Measurements from ENCODE around the gene HOTAIR. TPM values are rescaled to one million over a fixed set of nuclear protein-coding genes. Genes with fewer than 3 reads are reported as not detected.

The HOTAIR gene
- polyA plus RNA-seq, 1 experiment: not detected

DNA sequence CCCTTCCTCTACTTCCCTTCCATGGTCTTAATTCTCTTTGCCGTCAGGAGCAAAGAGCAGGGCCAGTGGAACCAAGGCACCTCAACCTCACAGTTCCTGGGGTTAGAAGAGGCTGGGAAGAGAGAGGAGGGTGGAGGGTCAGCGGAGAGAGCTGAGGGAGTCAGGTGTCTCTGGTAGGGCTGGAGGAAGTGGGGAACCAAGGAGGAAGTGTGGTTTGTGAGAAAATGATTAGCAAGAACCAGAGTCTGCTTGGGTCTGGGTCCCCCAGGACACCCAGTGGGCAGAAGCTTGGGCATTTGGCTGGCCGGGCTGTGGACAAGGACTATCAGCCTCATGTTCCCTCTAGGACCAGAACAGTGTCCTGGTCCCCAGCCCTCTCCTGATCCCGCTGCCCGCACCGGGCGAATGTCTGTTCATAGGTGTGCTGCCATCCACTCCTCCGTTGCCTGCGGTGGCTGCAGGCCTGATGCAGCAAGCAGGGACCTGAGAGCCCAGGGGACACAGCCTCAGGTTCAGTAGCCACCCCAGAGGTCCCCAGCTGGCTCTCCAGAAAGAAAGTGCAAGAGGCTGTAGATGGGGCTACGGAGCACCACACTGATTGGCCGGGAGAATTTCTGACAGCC lies 17.7 kb downstream of the HOTAIR start:
- Histone ChIP-seq H3K4me3 (ENCODE audit: low read depth, low read length) (no peak overlapping the region), H3K9me3 (ENCODE audit: control insufficient read depth, insufficient read depth, low read length) (peaks cover 9% of the 10 kb centered on the region; the same call in 1 of the 2 replicates), H3K27ac (ENCODE audit: low read depth, low read length) (no peak overlapping the region), H3K27me3 (ENCODE audit: control insufficient read depth, insufficient read depth, low read length) (peaks cover 95% of the 10 kb centered on the region)
- ChIA-PET CTCF (no interaction called here), POLR2A (no interaction called here)
- no peak for TF ChIP-seq CTCF (IDR thresholded peaks at IDR 0.05; ENCODE audit: low read depth, low read length)
- no peak for DNase-seq (ENCODE audit: low read depth, low spot score)

- Histone ChIP-seq H3K4me3 (ENCODE audit: low read depth, low read length) (no peak overlapping the region), H3K27me3 (ENCODE audit: control insufficient read depth, insufficient read depth, low read length) (peaks cover 95% of the 10 kb centered on the region), H3K9me3 (ENCODE audit: control insufficient read depth, insufficient read depth, low read length) (peaks cover 13% of the 10 kb centered on the region; the same call in 1 of the 2 replicates), H3K27ac (ENCODE audit: low read depth, low read length) (no peak overlapping the region)
- DNase-seq (ENCODE audit: low read depth, low spot score): no peak
- ChIA-PET CTCF (no interaction called here), POLR2A (no interaction called here)
- no peak for TF ChIP-seq CTCF (IDR thresholded peaks at IDR 0.05; ENCODE audit: low read depth, low read length)
Measured at GRCh38 chr12:53956251-53956887, 18.4 kb downstream of the HOTAIR start.

DNA sequence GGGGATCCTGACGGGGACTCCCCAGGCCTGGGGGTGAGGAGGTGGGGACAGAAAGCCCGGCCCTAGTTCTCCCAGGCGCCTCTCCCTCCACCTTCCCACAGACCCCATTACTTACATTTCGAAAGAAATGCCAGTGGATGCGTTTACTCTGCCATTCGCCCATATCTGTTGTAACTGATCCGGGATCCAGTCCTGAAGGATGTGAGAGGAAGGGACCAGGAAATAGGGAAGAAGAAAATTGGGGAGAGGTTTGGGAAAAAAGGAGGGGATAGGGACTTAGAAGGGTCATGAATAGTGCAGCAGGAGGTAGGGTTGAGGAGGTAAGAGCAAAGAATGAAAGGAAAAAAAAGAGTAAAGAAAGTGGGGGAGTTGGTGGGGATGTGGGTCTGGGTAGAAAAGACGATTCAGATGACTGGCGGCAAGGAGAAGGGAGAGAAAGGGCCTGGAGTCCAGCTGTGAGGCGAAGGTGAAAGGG lies 18.9 kb downstream of the HOTAIR start:
- ChIA-PET CTCF (no interaction called here), POLR2A (no interaction called here)
- no peak for DNase-seq (ENCODE audit: low read depth, low spot score)
- Histone ChIP-seq H3K9me3 (ENCODE audit: control insufficient read depth, insufficient read depth, low read length) (peaks cover 13% of the 10 kb centered on the region; the same call in 1 of the 2 replicates), H3K27ac (ENCODE audit: low read depth, low read length) (no peak overlapping the region), H3K4me3 (ENCODE audit: low read depth, low read length) (no peak overlapping the region), H3K27me3 (ENCODE audit: control insufficient read depth, insufficient read depth, low read length) (peaks cover 95% of the 10 kb centered on the region)
- no peak for TF ChIP-seq CTCF (IDR thresholded peaks at IDR 0.05; ENCODE audit: low read depth, low read length)

GRCh38 chr12:53955036-53955775 lies 19.5 kb downstream of the HOTAIR start:
- POLR2A ChIA-PET: no interaction called here
- H3K4me3 ChIP-seq (ENCODE audit: low read depth, low read length): no peak overlapping the region
- CTCF ChIA-PET: interaction anchor here (0.6 kb wide), 1 partner anchor 413 kb away, joined by 4 read pairs; no protein-coding TSS in a partner anchor
- DNase-seq (ENCODE audit: low read depth, low spot score): no peak
- peaks cover 13% of the 10 kb centered on the region; the same call in 1 of the 2 replicates for H3K9me3 ChIP-seq (ENCODE audit: control insufficient read depth, insufficient read depth, low read length)
- H3K27ac ChIP-seq (ENCODE audit: low read depth, low read length): no peak overlapping the region
- no peak for TF ChIP-seq CTCF (IDR thresholded peaks at IDR 0.05; ENCODE audit: low read depth, low read length)
- peaks cover 95% of the 10 kb centered on the region for H3K27me3 ChIP-seq (ENCODE audit: control insufficient read depth, insufficient read depth, low read length)

DNA sequence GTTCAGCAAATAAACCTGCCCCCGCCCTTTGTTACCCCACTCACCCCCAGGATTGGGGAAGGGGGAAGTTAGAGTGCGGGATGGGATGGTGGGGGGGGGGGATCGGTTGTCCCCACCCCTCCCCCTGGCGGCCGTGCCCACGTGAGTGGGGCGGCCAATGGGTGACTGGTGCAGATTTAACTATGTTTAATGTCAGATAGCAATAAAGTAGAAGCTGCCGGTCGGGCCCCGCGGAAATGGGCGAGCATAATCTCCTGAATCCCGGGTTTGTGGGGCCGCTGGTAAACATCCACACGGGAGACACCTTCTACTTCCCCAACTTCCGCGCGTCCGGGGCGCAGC lies 20.1 kb downstream of the HOTAIR start, which contains the start of gene HOXC12:
Gene HOXC12, plus strand, starts transcription at position 210 of the 342 bp plus-strand sequence. Its CDS starts 27 bp downstream, at position 237.
- Histone ChIP-seq H3K27me3 (ENCODE audit: control insufficient read depth, insufficient read depth, low read length) (peaks cover 95% of the 10 kb centered on the region), H3K9me3 (ENCODE audit: control insufficient read depth, insufficient read depth, low read length) (peaks cover 19% of the 10 kb centered on the region; the same call in 1 of the 2 replicates), H3K4me3 (ENCODE audit: low read depth, low read length) (no peak within 1 kb of the TSS), H3K27ac (ENCODE audit: low read depth, low read length) (no peak within 1 kb of the TSS)
- ChIA-PET CTCF (interaction anchor here (0.6 kb wide), 1 partner anchor 414 kb away, joined by 4 read pairs; no protein-coding TSS in a partner anchor), POLR2A (no interaction called here)
- no peak for DNase-seq (ENCODE audit: low read depth, low spot score)
- TF ChIP-seq CTCF (IDR thresholded peaks at IDR 0.05; ENCODE audit: low read depth, low read length): no peak

All from AG04450 (cell line).